ENCODE measurements around the gene ADH4.

The ADH4 gene

DNA sequence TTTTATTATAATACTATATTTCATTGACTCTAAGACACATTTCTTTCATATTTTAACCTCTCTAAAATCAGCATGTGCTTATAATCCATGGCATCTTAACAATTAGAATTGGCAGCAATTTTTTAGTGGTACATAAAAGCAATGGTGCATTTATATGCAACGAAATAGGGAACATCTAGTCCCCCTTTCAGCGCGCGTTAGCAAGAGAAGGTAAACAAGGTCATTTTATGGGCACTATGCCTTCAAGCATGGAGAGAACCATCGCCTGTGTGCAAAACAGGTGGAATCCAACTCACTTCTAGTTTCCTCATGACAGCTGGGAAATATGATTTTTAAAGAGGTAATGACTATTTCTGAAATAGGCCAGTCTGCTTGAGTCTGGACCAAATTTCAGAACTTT, 61.9 kb downstream of the ADH4 start:
- TF ChIP-seq, protein P1, sequence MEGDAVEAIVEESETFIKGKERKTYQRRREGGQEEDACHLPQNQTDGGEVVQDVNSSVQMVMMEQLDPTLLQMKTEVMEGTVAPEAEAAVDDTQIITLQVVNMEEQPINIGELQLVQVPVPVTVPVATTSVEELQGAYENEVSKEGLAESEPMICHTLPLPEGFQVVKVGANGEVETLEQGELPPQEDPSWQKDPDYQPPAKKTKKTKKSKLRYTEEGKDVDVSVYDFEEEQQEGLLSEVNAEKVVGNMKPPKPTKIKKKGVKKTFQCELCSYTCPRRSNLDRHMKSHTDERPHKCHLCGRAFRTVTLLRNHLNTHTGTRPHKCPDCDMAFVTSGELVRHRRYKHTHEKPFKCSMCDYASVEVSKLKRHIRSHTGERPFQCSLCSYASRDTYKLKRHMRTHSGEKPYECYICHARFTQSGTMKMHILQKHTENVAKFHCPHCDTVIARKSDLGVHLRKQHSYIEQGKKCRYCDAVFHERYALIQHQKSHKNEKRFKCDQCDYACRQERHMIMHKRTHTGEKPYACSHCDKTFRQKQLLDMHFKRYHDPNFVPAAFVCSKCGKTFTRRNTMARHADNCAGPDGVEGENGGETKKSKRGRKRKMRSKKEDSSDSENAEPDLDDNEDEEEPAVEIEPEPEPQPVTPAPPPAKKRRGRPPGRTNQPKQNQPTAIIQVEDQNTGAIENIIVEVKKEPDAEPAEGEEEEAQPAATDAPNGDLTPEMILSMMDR (IDR thresholded peaks at IDR 0.05), result no peak

DNA sequence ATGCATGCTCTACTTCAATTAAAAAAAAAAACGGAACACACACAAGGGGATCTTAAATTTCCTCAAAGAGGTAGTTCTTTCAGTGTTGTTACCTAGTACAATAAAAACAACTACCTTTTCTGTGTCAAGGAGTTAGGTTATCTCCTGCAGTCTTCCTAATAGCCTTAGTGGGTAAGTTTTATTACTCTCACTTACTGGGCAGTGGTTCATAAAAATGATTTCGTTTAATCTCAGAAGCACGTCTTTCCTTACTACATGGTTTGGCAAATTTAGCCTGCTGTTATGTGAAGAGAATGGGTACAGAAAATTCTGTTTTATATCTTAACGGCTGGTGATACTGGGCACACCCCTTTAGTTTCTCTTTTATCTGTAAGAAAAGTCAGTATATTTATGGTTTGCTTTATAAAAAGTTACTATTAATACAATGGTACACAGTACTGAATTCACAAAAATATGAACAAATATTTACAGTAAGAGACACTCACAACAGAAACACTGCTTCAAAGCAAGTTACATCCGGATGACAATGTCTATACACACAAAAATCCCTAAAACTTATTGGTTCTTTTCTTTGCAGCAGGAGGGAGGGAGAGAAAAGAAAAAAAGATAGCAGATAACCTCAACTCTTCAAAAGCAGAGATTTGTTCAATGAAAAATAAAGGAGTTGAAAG, 64.3 kb downstream of the ADH4 start:
- TF ChIP-seq, protein P1 (IDR thresholded peaks at IDR 0.05), result no peak

DNA sequence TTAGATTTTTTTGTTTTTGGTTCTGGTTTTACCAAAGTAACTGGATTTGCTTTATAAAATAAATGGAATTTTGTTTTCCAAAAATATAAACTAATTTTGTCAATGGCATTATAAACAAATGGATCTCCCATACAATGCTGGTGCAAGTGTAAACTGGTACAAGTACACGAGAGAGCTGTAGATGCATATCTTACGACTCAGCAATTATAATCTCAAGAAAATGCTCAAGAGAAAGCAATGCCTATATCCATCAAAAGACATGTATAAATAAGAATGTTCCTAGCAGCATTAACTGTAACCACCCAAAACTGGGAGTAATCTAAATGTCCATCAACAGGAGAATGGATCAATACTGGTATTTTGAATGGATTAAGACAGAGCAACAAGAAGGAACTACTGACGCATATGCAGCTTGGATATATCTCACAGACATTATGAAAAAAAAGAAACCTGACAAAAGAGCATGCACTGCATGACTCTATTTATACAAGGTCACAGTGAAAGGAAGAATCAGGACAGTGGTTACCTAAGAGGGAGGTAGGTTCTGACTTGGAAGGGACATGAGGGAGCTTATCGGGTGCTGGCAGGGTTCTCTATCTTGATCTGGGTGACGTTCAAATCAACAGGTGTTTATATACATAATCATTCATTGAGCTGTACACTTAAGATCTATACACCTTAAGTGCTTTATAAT, 65.0 kb downstream of the ADH4 start:
- TF ChIP-seq, protein P1 (IDR thresholded peaks at IDR 0.05), result no peak

DNA sequence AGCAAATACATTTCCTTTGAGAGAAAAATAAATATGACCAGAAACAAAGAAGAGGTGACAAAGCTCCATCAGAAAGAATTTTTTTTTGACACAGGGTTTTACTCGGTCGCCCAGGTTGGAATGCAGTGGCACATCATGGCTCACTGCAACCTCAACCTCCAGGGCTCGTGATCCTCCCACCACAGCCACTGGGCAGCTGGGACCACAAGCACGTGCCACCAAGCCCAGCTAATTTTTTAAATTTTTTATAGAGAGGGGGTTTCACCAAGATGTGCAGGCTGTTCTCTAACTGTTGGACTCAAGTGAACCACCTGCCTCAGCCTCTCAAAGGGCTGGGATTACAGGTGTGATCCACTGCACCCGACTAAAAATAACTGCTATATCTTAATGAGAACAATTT, 65.8 kb downstream of the ADH4 start:
- TF ChIP-seq, protein P1 (IDR thresholded peaks at IDR 0.05), result no peak

DNA sequence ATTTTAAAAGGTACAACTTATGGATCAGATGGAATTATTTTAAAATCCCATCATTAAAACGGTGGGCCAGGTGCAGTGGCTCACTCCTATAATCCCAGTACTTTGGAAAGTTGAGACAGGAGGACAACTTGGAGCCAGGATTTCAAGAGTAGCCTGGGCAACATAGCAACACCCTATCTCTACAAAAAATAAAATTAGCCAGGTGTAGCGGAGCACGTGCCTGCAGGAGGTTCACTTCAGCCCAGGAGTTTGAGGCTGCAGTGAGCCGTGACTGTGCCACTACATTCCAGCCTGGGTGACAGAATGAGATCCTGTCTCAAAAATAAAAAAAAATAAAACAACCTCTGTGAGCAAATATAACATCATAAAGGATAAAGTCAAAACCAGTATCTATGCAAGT, 66.9 kb downstream of the ADH4 start:
- TF ChIP-seq, protein P1 (IDR thresholded peaks at IDR 0.05), result no peak

DNA sequence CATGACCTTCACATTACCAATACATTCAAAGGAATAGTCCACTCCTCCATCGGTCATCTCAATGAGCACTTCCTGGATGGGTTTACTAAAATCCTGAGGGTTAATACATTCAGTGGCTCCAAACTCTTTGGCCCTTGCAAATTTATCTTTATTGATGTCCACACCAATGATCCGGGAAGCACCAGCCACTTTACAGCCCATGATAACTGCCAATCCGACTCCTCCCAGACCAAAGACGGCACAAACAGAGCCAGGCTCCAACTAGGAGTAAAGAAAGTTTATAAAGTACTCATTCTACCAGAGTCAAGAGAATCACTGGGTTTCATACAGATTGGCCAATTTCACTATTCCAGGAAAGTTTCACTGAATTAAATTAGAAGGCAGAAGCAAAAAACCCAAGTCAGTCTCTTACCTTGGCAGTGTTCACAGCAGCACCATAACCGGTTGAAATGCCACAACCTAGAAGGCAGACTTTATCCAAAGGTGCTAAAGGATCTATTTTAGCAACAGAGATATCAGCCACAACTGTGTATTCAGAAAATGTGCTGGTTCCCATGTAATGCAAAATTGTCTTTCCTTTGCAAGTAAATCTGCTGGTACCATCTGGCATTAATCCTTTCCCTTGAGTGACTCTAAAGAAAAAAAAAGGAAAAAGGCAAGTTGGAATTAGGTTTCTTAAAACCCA, 67.7 kb downstream of the ADH4 start:
- TF ChIP-seq, protein P1 (IDR thresholded peaks at IDR 0.05), result no peak

DNA sequence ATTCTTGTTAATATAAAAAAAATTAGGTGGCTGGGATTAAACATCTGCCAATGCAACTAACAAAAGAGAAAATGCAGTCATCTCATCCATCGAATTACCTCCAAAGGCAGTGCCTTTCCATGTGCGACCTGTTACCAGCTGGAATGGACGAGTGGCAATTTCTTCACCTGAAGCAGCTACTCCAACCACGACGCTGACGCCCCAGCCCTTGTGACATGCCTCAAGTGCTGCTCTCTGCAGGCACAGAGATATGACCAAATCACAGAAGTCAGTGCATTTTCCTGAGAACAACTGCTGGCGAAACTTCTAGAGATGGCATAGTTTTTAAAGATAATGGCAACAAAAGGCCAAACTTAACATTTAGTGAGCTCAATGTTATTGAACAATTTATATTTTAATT, 69.3 kb downstream of the ADH4 start:
- TF ChIP-seq, protein P1 (IDR thresholded peaks at IDR 0.05), result no peak
